HG02678 (cell line): ENCODE measurements around the gene IFNA1.
"Not testable (repeated sequence)": the region's sequence is repeated elsewhere in the genome, so short reads cannot be mapped to it uniquely, and the experiment has no call there.

Experiments used
- ATAC-seq: cut with Tn5 transposase; IDR thresholded peaks from one replicate; pipeline ENCODE4 v1.9.1; 2021; ENCODE audit warnings: mild to moderate bottlenecking, moderate library complexity; ENCODE audit not compliant: unreplicated experiment

IFNA1 gene

DNA sequence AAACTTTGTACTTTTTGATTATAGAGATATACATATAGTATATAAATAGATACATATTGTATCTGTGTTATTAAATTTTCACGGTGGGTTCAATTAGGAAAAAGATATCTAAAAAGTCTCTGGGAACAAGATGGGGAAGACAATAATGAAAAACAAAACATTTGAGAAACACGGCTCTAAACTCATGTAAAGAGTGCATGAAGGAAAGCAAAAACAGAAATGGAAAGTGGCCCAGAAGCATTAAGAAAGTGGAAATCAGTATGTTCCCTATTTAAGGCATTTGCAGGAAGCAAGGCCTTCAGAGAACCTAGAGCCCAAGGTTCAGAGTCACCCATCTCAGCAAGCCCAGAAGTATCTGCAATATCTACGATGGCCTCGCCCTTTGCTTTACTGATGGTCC, at the start of gene IFNA1:
Gene IFNA1, plus strand, starts transcription at position 301 of the 400 bp plus-strand sequence. Its CDS starts 69 bp downstream, at position 370.
- ATAC-seq, result no peak

DNA sequence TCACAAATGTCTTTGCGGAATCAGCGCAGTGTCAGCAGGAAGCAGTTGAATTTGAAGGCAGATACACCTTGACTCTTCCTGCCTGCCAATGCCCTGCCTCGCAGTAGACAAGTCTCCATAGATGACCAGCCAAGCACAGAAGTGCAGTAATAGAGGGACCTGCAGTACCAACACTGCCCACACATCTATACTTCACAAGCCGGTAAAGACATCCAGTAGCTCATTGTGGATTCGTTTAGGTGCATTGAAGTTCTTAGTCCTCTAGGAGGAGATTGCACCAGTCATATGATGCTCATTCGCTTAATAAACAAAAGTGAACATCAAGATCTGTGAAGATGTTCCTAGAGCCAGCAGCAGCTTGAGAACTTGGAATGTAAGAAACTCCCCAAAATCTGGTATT, 48.0 kb upstream of the IFNA1 start:
- ATAC-seq, result peak; percentile 87

DNA sequence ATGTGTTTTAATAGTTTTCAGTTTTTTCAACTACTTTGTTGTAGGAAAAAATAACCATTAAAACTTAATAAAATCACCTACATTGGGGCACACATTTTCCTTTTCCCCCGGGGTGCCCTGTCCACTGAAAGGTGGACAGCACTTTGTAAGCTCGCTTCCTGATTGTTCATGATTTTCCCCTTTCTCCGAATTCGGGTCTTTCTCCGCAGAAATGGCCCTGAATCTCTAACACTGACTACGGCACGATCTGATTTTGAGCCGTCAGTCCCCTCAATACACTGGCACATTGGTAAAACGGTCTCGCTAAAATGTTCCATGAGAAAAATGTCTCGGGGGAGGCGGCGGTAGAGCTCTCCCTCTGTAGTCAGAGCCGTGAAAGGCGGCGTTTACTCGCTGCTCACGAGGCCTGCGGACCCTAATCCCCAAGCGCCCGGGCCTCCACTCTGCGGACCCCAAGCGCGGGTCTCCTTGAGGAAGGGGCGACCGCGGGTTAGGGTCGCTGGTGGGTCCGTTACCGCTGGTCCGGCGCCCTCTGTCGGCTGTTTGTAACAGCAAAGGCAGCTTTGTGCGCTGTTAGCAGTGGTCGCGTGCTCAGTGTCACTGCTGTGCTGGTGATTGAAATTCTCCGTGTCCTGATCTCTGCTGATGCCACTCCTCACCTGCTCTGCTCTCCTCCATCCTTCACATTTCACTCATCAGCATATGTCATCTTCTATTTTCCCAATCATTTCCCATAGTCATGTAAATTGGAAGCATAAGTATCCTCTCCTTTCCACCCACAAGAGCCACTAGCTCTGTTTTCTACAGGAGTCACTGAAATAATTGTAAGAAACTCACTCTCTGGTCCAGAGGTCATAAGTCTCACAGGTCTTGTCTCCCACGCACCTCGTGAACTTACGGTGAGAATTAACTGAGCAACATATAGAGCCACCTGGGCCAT, 44.2 kb upstream of the IFNA1 start:
- peak; percentile 77 for ATAC-seq

DNA sequence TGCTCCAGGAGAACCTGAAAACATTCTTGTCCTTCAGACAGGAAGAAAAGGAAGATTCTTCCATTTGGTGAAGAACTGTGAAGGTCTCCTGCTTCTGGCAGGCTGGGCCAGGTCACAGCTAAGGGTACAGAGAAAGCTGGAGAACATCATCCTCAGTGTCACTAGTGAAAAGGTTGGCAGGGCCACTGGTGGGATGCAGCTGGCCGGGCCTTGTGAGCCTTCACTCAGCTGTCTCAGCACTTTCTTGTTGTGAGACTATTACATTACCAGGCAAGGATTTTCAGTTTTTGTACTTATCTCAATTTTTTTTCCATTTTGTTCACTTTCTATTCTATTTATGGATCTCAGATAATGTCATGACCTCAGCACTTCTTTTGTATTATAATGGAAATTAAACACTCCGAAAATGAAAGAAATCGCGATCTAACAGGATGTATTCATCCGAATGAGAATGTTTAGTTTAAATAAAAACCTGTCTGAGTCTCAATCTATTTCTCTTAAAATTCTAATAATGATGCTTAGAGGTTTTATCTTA, 41.2 kb upstream of the IFNA1 start:
- ATAC-seq, result no peak

DNA sequence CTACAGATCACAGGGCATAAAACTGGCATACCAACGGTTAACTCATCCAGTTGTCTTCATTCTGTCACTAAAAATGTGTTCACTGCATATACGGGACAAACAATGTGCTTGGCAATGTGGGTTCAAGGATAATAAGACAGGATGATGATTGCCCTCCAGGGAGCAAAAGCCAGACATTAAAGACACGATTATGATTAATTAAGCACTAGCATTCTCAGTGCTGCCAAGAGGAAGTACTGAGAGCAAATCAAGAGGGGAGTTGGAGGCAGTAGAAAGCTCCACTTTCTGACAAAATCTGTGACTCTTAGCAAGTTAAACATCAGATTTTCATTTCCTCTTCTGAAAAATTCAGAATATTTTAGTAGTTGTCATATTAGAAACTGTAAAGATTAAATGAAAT, 40.3 kb upstream of the IFNA1 start:
- no peak for ATAC-seq

DNA sequence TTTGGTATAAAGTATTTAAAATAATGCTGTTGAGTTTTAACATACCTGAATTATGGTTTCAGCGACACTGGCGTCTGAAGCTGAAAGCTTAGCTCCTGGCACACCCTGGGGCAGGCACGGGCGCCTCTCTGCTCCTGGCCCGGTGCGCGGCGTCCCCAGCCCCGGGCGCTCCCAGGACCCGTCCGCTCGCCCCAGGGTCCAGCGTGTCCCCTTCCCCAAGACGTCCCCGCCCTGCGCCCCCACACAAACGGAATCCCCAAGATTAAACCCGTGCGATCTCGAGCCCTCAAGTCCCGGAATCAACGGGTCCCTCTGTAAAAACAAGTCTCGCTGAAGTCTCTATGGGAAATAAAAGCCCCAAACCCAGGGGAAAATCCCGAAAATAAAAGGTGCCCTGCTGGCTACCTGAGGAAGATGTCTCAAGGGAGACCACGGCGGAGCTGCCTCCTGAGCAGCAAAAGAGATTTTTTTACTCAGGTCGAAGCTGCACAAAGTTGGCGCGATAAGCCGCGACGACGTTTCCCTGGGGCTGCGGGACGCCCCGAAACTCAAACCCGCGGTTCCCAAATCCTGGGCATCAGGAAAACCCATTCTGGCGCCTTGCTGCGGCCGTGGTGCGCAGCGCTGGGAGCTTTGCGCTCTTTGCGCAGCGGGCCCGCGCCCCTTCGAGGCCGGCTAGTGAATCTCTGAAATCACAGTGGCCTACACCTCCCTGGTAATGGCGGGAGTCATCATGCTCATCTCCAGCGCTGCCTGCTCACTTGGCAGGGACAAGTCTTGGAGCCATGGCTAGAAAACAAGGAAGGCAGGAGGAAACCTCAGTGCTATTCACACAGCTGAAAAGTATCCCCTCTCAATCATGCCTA, 37.6 kb upstream of the IFNA1 start:
- ATAC-seq, result no peak

DNA sequence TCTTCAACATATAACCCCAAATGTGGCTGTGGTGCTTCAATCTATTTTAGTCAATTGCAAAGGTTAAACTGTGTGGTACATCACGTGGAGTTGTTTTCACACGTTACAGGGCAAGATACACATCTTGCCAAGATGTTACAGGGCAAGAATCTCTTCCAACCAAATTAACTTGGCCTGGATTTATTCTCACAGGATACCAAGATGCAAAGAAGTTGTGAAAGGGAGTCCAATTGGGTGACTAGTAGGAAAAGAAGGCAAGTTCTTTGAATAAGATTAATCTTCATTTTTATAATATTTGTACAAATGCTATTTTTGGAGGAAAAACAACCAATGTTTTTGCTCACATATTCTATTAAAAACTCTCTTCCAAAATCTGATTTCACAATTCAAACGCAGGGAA, 36.1 kb upstream of the IFNA1 start:
- ATAC-seq, result no peak

DNA sequence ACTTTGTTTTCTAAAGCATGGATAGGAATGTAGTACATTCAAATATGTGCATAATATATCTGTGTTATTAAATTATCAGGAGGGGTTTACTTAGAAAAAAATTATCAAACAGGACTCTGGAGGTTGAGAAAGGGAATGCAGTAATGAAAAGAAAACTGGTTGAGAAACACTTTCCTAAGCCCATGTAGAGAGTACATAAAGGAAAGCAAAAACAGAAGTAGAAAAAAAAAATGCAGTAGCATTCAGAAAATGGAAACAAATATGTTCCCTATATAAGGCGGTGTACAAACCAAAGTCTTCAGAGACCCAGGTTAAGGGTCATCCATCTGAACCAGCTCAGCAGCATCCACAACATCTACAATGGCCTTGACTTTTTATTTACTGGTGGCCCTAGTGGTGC, 31.4 kb upstream of the IFNA1 start, which contains the start of gene IFNA8:
Gene IFNA8, plus strand, starts transcription at position 301 of the 400 bp plus-strand sequence. Its CDS starts 60 bp downstream, at position 361.
- ATAC-seq, result no peak

DNA sequence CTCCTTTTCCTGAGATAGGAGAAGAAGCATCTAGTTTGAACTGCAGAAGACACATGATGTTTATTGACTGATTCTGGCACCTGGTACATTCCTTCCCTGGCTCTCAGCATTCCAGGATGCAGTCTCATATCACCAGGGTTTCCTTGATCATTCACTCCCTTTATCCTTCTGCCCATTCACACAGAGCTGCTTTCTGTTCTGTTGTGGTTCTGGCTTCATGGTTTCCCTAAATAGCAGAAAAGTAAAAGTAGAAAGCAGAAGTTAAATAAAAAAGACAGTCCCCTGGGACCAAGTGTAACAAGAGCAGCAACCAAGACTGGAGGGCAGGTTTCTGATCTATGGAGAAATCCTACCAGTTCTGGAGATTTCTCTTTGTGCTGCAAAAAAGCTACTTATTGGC, 28.1 kb upstream of the IFNA1 start:
- peak; percentile 39 for ATAC-seq

DNA sequence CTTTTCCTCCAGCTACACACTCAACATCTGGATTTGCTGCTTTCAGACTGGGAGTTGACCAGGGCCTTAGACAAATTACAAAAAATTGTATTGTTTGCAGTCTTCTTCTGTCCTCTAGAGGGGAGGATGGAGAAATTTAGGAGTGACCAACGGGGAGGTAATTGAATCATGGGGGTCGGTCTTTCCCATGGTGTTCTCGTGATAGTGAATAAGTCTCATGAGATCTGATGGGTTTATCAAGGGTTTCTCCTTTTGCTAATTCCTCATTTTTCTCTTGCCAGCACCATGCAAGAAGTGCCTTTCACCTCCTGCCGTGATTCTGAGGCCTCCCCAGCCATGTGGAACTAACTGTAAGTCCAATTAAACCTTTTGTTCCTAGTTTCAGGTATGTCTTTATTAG, 27.1 kb upstream of the IFNA1 start:
- ATAC-seq, result no peak

DNA sequence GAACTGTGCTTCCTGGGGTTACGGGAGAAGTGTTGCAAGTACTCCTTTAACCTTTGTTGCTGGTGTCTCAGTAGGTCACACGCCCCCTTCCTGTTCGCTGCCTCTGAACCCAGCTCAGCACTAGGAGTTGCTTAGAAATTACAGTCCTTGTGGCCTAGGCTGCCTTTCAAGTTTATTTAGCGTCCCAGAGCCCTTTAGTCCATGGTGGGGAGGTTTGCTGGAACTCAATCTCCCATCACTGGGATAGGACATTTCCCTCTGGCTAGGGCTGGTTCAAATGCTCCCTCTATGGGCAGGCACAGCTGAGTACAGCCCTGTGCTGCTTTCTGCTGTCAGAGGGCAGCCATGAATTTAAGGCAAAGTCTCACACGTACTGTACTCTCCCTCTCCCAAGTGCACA, 26.6 kb upstream of the IFNA1 start:
- ATAC-seq, result no peak

DNA sequence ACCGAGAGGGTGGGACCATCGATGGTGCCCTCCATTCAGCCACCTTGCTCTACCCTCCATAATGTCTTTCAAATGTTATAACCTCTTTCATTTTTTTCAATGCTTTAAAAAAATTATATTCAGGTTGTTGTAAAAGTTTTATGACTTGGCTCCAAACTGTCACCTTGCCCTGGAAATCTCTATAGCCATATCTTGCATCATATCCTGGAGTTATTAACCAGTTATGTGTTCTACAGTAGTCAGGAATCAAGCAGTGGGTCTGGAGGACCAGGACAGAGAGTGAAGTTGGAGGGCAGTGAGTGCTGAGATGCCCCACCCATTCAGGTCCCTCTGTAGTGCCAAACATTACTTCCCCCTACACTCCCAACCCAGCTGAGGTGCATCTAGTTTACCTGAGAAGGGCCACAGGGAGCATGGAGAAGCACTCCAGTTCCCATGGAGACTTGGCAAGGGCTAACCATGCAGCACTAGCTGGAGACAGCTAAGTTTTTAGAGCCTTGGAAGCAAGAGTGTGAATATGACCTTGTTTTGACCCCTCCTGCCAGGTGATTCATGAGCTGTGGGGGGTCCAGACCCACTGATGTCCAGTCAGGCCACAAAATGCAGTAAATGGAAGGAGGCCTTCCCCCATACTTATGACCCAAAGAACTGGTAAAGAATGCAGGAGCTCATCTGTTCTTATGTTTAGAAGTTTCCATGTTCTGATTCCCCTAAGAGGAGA, 25.9 kb upstream of the IFNA1 start:
- no peak for ATAC-seq

DNA sequence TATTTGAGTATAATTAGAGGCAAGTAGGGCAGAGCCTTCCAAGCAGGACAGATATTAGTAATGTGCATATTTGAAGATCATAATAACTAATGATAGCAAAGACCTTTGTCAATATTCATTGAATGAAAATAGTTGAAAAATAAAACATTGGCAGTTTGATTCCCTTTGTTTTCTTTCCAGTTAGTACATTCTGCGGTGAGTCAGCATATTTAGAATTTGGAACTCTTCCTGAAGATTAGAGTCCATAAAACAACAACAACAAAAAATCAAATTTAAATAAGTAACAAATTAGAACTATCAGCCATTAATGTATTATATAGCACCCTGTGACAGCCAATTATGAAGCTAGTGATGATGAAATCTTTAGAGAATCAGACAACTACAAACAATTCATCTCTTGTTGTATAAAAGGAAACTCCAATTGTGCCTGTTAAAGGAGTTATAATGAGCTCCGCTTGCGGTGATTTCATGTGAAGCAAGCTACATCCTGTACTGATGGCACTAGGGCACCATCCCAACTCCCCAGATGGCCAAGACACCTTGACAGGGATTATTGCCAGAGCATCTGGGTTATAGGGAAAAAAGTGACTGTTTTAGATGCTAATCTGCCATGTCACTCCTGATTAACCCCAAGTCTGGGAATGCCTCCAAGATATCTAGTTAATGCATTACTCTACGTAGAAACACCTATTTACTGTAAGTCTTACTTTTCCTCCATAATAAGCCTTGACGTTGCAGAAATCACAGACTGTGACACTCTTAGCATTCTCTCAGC, 24.6 kb upstream of the IFNA1 start:
- no peak for ATAC-seq

DNA sequence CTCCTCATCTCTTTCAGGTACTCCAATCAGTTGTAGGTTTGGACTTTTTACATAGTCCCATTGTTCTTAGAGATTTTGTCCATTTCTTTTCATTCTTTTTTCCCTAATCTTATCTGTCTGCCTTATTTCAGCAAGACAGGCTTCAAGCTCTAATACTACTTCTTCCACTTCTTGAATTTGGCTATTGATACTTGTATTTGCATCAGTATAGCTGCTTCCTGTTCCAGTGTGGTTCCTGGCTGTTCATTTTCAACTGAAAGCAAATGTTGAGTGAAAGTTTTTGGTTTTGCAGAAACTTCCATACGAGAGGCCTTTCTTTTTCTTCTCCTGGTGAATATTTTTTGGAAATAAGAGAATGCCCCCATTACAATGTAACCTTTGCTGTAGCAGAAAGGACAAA, 12.0 kb upstream of the IFNA1 start:
- ATAC-seq, result no peak

DNA sequence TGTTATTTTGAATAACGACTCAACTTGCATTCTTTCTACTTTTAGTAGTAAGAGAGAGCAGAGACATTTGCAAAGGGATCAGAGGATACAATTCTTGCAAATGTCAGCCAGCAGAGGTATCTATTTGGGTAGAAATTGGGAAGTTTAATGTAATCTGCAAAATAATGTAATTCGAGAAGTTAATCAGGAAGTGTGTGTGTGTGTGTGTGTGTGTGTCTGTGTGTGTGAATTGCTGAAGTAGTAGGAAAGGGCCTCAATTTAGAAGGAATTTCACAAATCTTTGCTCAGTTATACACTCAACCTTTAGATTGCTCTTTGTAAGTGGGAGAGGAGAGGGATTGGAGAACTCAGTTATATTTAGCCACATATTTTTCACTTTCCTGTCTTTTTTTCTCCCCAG, 11.0 kb upstream of the IFNA1 start:
- no peak for ATAC-seq

DNA sequence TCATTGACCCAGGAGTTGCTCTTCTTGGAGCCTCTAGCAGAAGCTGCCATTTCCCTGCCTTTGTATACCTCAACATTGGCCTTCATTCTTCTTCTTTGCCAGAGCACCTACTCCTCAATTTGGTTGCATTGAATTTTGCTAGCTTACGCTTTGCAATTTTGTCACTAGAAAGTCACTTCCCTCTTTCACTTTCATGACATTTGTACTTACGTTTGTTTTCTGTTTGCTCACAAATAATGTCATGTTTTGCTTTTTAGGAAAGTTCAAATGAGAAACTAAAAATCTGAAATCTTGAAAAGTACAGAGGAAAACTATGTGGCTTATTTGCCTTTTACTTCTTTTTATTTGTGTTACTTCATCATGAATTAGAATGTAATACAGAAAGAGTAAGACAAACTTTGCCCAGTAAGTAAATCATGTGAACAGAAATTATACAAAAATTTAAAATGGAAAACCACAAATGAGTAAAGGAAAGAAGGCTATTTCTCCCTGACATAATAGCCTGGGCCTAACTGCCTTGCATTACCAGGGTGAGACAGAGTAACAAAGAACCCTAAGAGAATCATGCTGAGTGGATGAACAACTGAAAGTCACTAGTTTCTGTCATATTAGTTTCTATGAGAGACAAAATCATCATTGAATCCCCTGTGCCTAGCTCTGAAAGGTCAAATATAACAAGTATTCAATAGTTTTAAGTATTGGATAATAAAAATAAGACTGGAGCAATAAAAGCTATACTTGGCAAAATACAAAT, 7.4 kb upstream of the IFNA1 start:
- ATAC-seq, result peak; percentile 70

DNA sequence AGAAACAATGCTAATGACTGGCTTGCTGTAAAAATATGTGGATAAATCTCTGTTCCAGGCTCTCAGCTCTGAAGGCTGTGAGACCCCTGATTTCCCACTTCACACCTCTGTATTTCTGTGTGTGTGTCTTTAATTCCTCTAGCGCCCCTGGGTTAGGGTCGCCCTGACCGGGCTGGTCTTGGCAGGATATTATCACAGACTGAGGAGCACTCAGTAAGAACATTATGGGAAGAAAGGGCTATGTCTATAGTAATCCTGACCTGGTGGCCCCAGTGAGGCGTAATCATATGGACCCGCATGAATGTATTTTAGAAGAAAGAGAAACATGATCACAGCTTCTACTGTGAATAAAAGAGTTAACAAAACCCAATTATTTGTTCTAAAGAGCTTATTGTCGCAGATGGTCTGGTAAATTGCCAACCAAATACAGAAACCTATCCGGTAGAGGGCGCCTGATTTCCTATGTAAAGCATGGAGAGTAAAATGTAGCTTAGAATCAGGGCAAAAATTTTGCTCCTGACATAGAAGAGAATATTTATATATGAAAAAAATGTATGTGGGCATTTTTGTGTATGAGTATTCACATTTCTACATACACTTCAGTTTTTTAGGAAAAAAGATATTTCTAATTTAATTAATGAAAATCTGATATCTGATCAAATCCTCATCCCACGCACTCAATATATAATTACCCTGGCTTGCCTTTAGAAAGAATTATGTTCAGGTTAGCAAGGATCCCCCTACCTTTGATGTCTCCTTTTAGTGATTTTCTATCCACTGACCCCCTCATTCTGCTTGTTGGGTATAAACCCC, 5.8 kb upstream of the IFNA1 start:
- ATAC-seq, result no peak

DNA sequence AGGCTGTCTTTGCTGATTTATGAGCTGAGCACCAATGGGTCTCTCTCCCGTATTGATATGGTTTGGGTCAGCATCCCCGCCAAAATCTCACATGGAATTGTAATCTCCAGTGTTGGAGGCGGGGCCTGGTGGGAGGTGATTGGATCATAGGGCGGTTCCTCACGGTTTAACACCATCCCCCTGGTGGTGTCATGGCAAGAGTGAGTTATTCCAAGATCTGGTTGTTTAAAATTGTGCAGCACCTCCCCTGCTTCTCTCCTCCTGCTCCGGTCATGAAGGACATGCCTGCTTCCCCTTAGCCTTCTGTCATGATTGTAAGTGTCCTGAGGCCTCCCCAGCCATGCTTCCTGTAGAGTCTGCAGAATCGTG, 5.2 kb upstream of the IFNA1 start:
- not testable (repeated sequence) for ATAC-seq
